HFF-Myc (cell line): ENCODE measurements around the gene SH2D3A.

Source experiments
- DNase-seq: peaks from one replicate; pipeline ENCODE4 v3.0.0-alpha.2; 2011; ENCODE audit warnings: low read depth; ENCODE audit errors: extremely low read depth
- H3K4me3 ChIP-seq: replicated peaks from 2 replicates; pipeline ENCODE4 v1.5.1; 2011; ENCODE audit warnings: low read depth, mild to moderate bottlenecking, control low read depth, low read length
- TF ChIP-seq, protein P1 (sequence below): IDR thresholded peaks from 2 replicates; pipeline ENCODE4 v1.5.1; 2012; ENCODE audit warnings: mild to moderate bottlenecking, low read depth, low read length, control low read depth; ENCODE audit errors: missing control alignments

The SH2D3A gene

DNA sequence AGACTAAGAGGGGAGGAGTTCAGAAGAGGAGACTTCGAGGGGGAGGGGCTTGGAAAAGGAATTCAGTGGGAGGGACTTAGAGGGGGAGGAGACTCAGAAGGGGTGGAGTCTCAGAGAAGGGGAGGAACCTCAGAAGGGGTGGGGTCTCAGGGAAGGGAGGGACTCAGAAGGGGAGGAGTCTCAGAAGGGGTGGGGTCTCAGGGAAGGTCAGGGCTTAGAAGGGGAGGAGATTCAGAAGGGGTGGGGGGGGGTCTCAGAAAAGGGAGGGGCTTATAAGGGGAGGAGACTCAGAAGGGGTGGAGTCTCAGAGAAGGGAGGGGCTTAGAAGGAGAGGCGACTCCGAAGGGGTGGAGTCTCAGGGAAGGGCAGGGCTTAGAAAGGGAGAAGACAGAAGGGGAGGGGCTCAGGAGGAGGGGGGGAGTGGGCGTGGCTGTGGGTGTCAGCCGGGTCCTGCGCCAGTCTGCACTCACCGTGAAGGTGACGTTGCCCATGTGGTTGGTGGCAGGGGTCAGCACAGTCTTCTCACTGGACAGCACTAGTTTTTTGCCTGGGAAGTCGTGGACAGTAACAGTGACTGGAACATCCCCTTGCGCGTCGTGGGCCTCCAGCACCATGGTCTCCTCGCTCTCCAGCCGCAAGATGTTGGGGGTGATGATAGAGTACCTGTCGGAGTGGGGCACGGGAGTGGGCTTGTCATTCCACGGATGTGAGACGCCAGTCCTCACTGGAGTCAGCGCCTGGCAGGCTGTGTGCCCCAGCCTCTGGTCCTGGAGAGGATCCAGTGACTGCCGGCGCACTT lies 48.3 kb downstream of the SH2D3A start:
- no peak for DNase-seq

DNA sequence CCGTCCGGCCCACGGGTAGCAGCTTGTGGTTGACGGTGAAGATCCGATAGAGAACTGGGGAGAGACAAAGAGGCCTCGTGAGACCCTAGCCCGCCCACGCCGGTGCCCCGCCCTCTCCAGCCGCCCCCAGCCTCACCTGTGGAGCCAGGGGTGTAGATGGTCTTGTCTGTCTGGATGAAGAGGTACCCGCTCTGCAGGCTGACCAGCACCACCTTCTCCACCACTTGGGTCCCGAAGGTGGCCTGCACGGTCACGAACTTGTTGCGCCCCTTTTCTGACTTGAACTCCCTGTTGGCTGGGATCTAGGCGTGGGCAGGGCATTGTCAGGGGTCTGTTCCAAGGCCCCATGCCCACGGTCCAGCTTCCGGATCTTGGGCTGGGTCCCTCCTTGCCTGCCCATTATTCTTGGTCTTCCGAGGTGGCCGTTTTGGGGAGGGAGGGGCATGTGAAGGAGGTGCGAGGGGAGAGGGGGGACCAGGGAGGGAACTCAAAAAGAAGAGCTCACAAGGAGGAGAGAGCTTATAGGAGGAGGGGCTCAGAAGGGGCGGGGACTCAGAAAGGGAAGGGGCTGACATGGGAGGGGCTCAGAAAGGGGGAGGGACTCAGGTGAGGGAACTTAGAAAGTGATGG lies 49.0 kb downstream of the SH2D3A start:
- TF ChIP-seq, protein P1, sequence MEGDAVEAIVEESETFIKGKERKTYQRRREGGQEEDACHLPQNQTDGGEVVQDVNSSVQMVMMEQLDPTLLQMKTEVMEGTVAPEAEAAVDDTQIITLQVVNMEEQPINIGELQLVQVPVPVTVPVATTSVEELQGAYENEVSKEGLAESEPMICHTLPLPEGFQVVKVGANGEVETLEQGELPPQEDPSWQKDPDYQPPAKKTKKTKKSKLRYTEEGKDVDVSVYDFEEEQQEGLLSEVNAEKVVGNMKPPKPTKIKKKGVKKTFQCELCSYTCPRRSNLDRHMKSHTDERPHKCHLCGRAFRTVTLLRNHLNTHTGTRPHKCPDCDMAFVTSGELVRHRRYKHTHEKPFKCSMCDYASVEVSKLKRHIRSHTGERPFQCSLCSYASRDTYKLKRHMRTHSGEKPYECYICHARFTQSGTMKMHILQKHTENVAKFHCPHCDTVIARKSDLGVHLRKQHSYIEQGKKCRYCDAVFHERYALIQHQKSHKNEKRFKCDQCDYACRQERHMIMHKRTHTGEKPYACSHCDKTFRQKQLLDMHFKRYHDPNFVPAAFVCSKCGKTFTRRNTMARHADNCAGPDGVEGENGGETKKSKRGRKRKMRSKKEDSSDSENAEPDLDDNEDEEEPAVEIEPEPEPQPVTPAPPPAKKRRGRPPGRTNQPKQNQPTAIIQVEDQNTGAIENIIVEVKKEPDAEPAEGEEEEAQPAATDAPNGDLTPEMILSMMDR = no peak
- H3K4me3 ChIP-seq = no peak overlapping the region
- no peak for DNase-seq

More for the DNA sequence above, 48.3 kb downstream of the SH2D3A start:
- TF ChIP-seq, protein P1 = no peak
- no peak overlapping the region for H3K4me3 ChIP-seq

DNA sequence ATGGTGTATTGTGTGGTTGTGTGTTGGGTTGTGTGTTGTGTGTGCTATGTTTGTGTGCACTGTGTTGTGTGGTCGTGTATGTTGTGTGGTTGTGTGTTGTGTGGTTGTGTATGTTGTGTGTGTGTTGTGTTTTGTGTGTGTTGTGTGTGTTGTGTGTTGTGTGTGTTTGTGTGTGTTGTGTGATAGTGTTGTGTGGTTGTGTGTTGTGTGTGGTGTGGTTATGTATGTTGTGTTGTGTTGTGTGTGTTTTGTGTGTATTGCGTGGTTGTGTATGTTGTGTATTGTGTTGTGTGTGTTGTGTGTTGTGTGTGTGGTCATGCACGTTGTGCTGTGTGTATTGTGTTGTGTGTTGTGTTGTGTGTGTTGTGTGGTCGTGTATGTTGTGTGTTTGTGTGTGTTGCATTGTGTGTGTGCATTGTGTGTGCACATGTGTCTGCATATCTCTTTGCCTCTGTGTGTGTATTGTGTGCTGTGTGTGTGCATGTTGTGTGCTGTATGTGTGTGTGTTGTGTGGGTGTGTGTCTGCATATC lies 49.7 kb downstream of the SH2D3A start:
- TF ChIP-seq, protein P1 = no peak
- no peak for DNase-seq
- no peak overlapping the region for H3K4me3 ChIP-seq

DNA sequence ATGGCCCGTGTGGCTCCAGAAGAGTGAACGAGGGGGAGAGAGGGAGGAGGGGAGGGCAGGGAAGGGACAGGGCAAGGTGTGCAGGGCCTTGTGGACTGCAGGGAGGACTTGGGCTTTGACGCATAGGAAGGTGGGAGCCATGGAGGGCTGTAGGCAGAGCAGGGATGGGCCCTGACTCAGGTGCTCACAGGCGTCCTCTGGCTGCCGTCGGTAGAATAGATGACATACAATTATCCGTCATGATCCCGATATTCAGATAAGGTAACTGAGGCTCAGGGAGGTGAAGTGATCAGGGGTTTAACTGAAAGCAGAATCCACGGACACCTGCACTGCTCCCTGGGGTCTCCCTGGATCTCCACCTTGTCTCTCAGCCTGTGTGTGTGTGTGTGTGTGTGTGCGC lies 50.2 kb downstream of the SH2D3A start:
- DNase-seq = no peak
- TF ChIP-seq, protein P1 = peak; percentile 18
- no peak overlapping the region for H3K4me3 ChIP-seq

DNA sequence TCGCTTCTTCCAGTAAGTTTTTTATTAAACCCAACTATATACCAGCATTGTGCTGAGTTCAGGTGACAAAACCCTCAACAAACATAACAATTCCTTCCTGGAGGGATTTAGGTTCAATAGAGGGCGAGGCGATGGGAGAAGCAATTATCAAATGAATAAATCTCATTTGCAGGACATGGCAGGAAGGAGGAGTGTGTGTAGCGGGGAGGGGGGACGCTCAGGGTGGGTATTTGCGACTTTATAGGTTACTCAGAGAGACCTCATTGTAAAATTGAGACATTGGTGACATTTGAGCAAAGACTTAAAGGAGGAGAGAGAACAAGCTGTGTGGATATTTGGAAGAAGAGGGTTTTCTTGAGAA lies 50.6 kb downstream of the SH2D3A start:
- no peak for DNase-seq
- H3K4me3 ChIP-seq = no peak overlapping the region
- TF ChIP-seq, protein P1 = no peak

DNA sequence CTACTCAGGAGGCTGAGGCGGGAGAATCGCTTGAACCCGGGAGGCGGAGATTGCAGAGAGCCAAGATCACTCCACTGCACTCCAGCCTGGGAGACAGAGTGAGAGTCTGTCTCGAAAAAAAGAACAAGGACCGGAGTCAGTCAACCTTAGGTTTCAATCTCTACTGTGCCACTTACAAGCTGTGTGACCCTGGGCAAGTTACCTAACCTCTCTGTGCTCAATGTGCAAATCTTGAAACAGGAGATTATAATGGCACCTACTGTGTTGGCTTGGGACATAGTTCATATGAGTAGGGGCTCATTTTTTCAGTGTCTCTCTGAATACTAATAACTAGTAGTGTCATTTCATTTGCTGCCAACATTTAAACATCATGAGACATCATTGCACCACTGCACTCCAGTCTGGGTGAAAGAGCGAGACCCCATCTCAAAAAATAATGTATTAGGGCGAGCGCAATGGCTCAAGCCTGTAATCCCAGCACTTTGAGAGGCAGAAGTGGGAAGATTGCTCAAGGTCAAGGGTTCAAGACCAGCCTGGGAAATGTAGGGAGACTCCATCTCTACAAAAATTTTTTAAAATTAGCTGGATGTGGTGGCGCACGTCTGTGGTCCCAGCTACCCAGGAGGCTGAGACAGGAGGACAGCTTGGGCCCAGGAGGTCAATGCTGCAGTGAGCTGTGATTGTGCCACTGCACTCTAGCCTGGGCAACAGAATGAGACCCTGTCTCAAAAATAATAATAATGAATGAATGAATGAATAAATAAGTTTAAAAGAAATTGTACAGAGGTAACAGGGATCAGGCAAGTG lies 52.3 kb downstream of the SH2D3A start:
- TF ChIP-seq, protein P1 = no peak

More for the DNA sequence above, 52.3 kb downstream of the SH2D3A start:
- no peak overlapping the region for H3K4me3 ChIP-seq
- DNase-seq = no peak
